CD14-positive monocyte (primary cell): ENCODE measurements around the gene SPAG9. TPM values are rescaled to one million over a fixed set of nuclear protein-coding genes. Genes with fewer than 3 reads are reported as not detected.

Source experiments
- DNase-seq, 3 donors: peaks; one replicate each; pipeline ENCODE4 v3.0.0-alpha.2; 2011 to 2022
- H2AFZ ChIP-seq: 2 replicates; pipeline ENCODE4 v1.6.0; 2012; ENCODE audit warnings: mild to moderate bottlenecking, low read depth, low read length, inconsistent platforms; ENCODE audit not compliant: insufficient read depth, poor library complexity, severe bottlenecking
- H3K27ac ChIP-seq, 2 donors: 1 replicate in 1 of 2; 2 replicates in 1 of 2; pipeline ENCODE4 v1.5.1; 2012 to 2013; ENCODE audit warnings: low read length in 2 of 2, control low read depth in 1 of 2, inconsistent platforms in 1 of 2, low read depth in 1 of 2, mild to moderate bottlenecking in 1 of 2
- H3K27me3 ChIP-seq, 2 donors: one replicate each; pipeline versions ENCODE4 v1.6.0 to v1.6.1; 2011 to 2013; ENCODE audit warnings: low read length in 2 of 2; ENCODE audit not compliant: control insufficient read depth in 2 of 2, insufficient read depth in 2 of 2
- H3K36me3 ChIP-seq, 2 donors: replicated peaks in 1 of 2; 1 replicate in 1 of 2; 2 replicates in 1 of 2; pipeline versions ENCODE4 v1.5.1 to v1.6.1; 2012 to 2013; ENCODE audit warnings: low read length in 2 of 2, control low read depth in 1 of 2, inconsistent platforms in 1 of 2, mild to moderate bottlenecking in 1 of 2; ENCODE audit not compliant: insufficient read depth in 2 of 2, control insufficient read depth in 1 of 2
- H3K4me1 ChIP-seq, 2 donors: 1 replicate in 1 of 2; 2 replicates in 1 of 2; pipeline versions ENCODE4 v1.5.1 to v1.6.1; 2012 to 2013; ENCODE audit warnings: low read length in 2 of 2, control low read depth in 1 of 2, inconsistent platforms in 1 of 2, mild to moderate bottlenecking in 1 of 2, moderate library complexity in 1 of 2; ENCODE audit not compliant: insufficient read depth in 2 of 2, control insufficient read depth in 1 of 2
- H3K4me2 ChIP-seq: replicated peaks from 2 replicates; pipeline ENCODE3; 2012; ENCODE audit warnings: low read length, moderate library complexity, mild to moderate bottlenecking; ENCODE audit not compliant: poor library complexity, severe bottlenecking; ENCODE audit errors: extremely low read depth
- H3K4me3 ChIP-seq, 3 experiments: fragments of 200-600 bp in 1 of 3; sonication (generic) in 1 of 3; replicated peaks in 1 of 3; 1 replicate in 2 of 3; 2 replicates in 1 of 3; pipeline ENCODE4 v1.5.1; 2011 to 2013; ENCODE audit warnings: low read length in 3 of 3, mild to moderate bottlenecking in 3 of 3, control low read depth in 2 of 3, low read depth in 2 of 3, inconsistent platforms in 1 of 3, moderate library complexity in 1 of 3
- H3K79me2 ChIP-seq: 2 replicates; pipeline ENCODE4 v1.6.0; 2012; ENCODE audit warnings: mild to moderate bottlenecking, control low read depth, inconsistent platforms, low read length, moderate library complexity; ENCODE audit not compliant: insufficient read depth
- H3K9ac ChIP-seq: 2 replicates; pipeline ENCODE4 v1.6.0; 2017; ENCODE audit warnings: low read length, mild to moderate bottlenecking; ENCODE audit not compliant: insufficient read depth, poor library complexity, severe bottlenecking
- H3K9me3 ChIP-seq, 2 donors: replicated peaks in 1 of 2; 1 replicate in 1 of 2; 2 replicates in 1 of 2; pipeline versions ENCODE4 v1.5.1 to v1.6.1; 2012 to 2013; ENCODE audit warnings: low read length in 2 of 2, control low read depth in 1 of 2; ENCODE audit not compliant: control insufficient read depth in 1 of 2, insufficient read depth in 1 of 2
- H4K20me1 ChIP-seq: 2 replicates; pipeline ENCODE4 v1.6.0; 2012; ENCODE audit warnings: mild to moderate bottlenecking, low read length, control low read depth, moderate library complexity; ENCODE audit not compliant: insufficient read depth
- H3K27ac Mint-ChIP-seq, 7 donors: one replicate each; pipeline ENCODE4 v1.8.0; 2020; ENCODE audit warnings: mild to moderate bottlenecking in 7 of 7, mixed read lengths in 7 of 7, moderate library complexity in 6 of 7, inconsistent platforms in 2 of 7
- H3K27me3 Mint-ChIP-seq, 3 donors: one replicate each; pipeline ENCODE4 v1.8.0; 2021 to 2022; ENCODE audit warnings: low read depth in 3 of 3, mild to moderate bottlenecking in 3 of 3, mixed read lengths in 3 of 3, moderate library complexity in 3 of 3, inconsistent platforms in 1 of 3
- H3K36me3 Mint-ChIP-seq, 2 donors: one replicate each; pipeline ENCODE4 v1.8.0; 2020; ENCODE audit warnings: mixed read lengths in 2 of 2, inconsistent platforms in 1 of 2, mild to moderate bottlenecking in 1 of 2
- H3K4me1 Mint-ChIP-seq: one replicate; pipeline ENCODE4 v1.8.0; 2020; ENCODE audit warnings: mild to moderate bottlenecking, mixed read lengths
- H3K4me3 Mint-ChIP-seq, 2 donors: one replicate each; pipeline ENCODE4 v1.8.0; 2020; ENCODE audit warnings: mild to moderate bottlenecking in 2 of 2, mixed read lengths in 2 of 2, moderate library complexity in 1 of 2
- H3K9me3 Mint-ChIP-seq, 7 donors: one replicate each; pipeline ENCODE4 v1.8.0; 2020 to 2022; ENCODE audit warnings: mixed read lengths in 7 of 7, mild to moderate bottlenecking in 6 of 7, moderate library complexity in 6 of 7, inconsistent platforms in 2 of 7
- WGBS: methylation state at CpG from one replicate; pipeline ENCODE4 v1.1.5; 2013; ENCODE audit warnings: missing lambda C conversion rate; ENCODE audit not compliant: insufficient coverage; 5-methylcytosine and 5-hydroxymethylcytosine counted together
- intact Hi-C, 2 donors: fragments of 100-400 bp; cut with micrococcal nuclease; formaldehyde crosslinking; loops; one replicate each; pipeline versions ENCODE4 v1.15.0 to v1.15.1; 2023
- polyA plus RNA-seq, 3 donors: library from polyadenylated mRNA; depleted of rRNA in 1 of 3; unstranded in 2 of 3; stranded (reverse) in 1 of 3; fragments of 300-500 nt in 2 of 3; fragments of >200 nt in 1 of 3; fragmentation: Illumina TruSeq in 2 of 3; gene quantifications; 1 replicate in 2 of 3; 2 replicates in 1 of 3; pipeline ENCODE4 v1.2.3, GENCODE V29; 2012 to 2021
- TF ChIP-seq, protein P1 (sequence below): fragments of 200-600 bp; IDR thresholded peaks from one replicate; pipeline ENCODE4 v1.8.0; 2022; ENCODE audit warnings: antibody characterized with exemption, mild to moderate bottlenecking

The SPAG9 gene
- polyA plus RNA-seq, 3 donors, result 4.9 to 33.1 (median 8.5) TPM

- 83% methylated on average over 2 of the region's 9 CpGs for WGBS
- Histone ChIP-seq H4K20me1 (peaks cover 87% of the 10 kb centered on the region), H3K9ac (no peak overlapping the region), H3K9me3 (no peaks in the 10 kb centered on the region), H3K79me2 (peaks cover 86% of the 10 kb centered on the region), H3K27me3 (no peaks in the 10 kb centered on the region), H2AFZ (no peak overlapping the region), H3K4me2 (peak overlapping the region; percentile 48), H3K36me3 (peaks cover 0 to 7% of the 10 kb centered on the region in 2 donors), H3K4me1 (peaks cover 22 to 25% of the 10 kb centered on the region in 2 donors), H3K27ac (peak overlapping the region; percentile 53 to 72), H3K4me3 (peak overlapping the region in 1 of 3 experiments; percentile 44)
- TF ChIP-seq, protein P1, sequence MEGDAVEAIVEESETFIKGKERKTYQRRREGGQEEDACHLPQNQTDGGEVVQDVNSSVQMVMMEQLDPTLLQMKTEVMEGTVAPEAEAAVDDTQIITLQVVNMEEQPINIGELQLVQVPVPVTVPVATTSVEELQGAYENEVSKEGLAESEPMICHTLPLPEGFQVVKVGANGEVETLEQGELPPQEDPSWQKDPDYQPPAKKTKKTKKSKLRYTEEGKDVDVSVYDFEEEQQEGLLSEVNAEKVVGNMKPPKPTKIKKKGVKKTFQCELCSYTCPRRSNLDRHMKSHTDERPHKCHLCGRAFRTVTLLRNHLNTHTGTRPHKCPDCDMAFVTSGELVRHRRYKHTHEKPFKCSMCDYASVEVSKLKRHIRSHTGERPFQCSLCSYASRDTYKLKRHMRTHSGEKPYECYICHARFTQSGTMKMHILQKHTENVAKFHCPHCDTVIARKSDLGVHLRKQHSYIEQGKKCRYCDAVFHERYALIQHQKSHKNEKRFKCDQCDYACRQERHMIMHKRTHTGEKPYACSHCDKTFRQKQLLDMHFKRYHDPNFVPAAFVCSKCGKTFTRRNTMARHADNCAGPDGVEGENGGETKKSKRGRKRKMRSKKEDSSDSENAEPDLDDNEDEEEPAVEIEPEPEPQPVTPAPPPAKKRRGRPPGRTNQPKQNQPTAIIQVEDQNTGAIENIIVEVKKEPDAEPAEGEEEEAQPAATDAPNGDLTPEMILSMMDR, result no peak
- no peaks in the 10 kb centered on the region for H3K9me3 Mint-ChIP-seq
- peak overlapping the region; percentile 79 to 94 (median 93) for H3K27ac Mint-ChIP-seq
- H3K4me3 Mint-ChIP-seq, result peak overlapping the region; percentile 16 to 59
- H3K27me3 Mint-ChIP-seq, result peaks cover 0 to 2% (median 0%) of the 10 kb centered on the region in 3 donors
- intact Hi-C loops, result loop anchor here (5.0 kb wide), 1 partner anchor 34 kb away; the partner anchor contains the start of gene SPAG9 (in 2 of the 2)
- DNase-seq, result peak; percentile 25 to 67 (median 55)
- H3K36me3 Mint-ChIP-seq, result peaks cover 2 to 10% of the 10 kb centered on the region in 2 donors
- H3K4me1 Mint-ChIP-seq, result peaks cover 29% of the 10 kb centered on the region
Observed at GRCh38 chr17:51088287-51088686, 32.4 kb downstream of the SPAG9 start.

DNA sequence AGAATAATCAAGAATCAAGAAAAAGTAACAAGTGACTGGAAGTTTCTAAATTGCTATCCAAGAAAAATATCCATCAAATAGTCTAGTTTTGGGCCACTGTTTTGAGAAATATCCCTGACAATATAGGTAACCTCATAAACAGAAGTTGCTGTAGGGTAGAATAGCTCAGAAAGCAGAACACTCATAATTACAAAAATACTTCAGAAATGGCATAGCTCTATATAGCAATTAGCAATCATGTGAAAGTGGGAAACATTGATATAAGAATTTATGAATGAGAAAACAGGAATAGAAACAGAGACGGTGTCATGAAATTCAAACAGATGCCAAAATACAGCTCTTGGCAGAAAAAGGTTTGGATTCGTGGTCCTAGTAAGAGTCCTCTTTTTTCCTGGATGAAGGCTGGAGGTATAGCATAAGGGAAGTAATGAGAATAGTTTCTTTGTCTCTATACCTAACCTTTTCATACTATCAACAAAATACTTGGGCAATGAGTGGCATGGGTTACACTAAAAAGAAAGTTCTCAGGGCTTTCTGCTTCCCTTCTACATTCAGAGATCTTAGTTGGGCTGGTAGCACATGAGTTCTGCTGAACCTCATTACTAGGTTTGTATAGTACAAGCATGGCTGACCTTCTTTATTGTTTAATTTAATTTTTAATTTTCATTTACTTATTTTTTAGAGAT lies 33.5 kb downstream of the SPAG9 start:
- Mint-ChIP-seq H3K4me3 (no peak overlapping the region), H3K27ac (peak overlapping the region in 4 of 7 donors; percentile 20 to 70 (median 26)), H3K27me3 (peaks cover 0 to 2% (median 0%) of the 10 kb centered on the region in 3 donors), H3K4me1 (peaks cover 30% of the 10 kb centered on the region), H3K36me3 (peaks cover 4 to 16% of the 10 kb centered on the region in 2 donors), H3K9me3 (no peaks in the 10 kb centered on the region)
- WGBS, result no CpG with 5 or more reads among the region's 2 CpGs
- no peak overlapping the region for H3K4me2 ChIP-seq
- no peaks in the 10 kb centered on the region for H3K9me3 ChIP-seq
- DNase-seq, result no peak
- TF ChIP-seq, protein P1, result no peak
- H3K4me1 ChIP-seq, result peaks cover 22 to 25% of the 10 kb centered on the region in 2 donors
- H3K36me3 ChIP-seq, result peaks cover 0 to 7% of the 10 kb centered on the region in 2 donors
- intact Hi-C loops, result loop anchor here (5.0 kb wide), 1 partner anchor 35 kb away; the partner anchor contains the start of gene SPAG9 (in 2 of the 2)
- no peak overlapping the region for H2AFZ ChIP-seq
- H3K27ac ChIP-seq, result no peak overlapping the region
- H3K9ac ChIP-seq, result no peak overlapping the region
- H3K4me3 ChIP-seq, result no peak overlapping the region
- peaks cover 86% of the 10 kb centered on the region for H4K20me1 ChIP-seq
- peaks cover 86% of the 10 kb centered on the region for H3K79me2 ChIP-seq
- no peaks in the 10 kb centered on the region for H3K27me3 ChIP-seq
